Lower leg skin (tissue), 3 donors: Measurements from ENCODE around the gene KRTAP9-9.

Source experiments
- POLR2A ChIP-seq, 2 donors: fragments of 450-650 bp; IDR thresholded peaks; one replicate each; pipeline ENCODE4 v1.6.1; 2016 to 2017; ENCODE audit warnings: antibody characterized with exemption in 2 of 2, mild to moderate bottlenecking in 1 of 2, moderate library complexity in 1 of 2
- TF ChIP-seq, protein P1 (sequence below), 3 donors: fragments of 450-650 bp; IDR thresholded peaks; one replicate each; pipeline ENCODE4 v1.5.1; 2016; ENCODE audit warnings: antibody characterized with exemption in 3 of 3, mild to moderate bottlenecking in 3 of 3, moderate library complexity in 2 of 3

DNA sequence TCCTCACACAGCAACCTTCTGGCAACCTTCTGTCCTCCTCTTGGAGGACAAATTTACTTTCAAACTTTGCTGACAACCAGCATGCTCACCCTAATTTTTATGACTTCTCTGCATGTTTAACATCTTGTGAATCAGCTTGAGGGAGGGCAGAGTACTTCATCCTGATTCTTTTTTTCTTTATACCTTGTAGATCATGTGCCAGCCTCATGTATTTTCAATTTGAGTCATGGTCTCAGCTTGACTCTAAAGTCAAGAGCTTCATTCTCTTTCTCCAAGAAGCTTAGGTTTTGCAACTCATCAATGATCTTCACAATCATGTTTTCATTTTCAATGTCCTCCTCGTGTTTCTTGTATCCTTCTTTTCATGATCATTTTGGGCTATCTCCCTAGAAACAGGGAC lies 16.7 kb downstream of the KRTAP9-9 start:
- TF ChIP-seq, protein P1, sequence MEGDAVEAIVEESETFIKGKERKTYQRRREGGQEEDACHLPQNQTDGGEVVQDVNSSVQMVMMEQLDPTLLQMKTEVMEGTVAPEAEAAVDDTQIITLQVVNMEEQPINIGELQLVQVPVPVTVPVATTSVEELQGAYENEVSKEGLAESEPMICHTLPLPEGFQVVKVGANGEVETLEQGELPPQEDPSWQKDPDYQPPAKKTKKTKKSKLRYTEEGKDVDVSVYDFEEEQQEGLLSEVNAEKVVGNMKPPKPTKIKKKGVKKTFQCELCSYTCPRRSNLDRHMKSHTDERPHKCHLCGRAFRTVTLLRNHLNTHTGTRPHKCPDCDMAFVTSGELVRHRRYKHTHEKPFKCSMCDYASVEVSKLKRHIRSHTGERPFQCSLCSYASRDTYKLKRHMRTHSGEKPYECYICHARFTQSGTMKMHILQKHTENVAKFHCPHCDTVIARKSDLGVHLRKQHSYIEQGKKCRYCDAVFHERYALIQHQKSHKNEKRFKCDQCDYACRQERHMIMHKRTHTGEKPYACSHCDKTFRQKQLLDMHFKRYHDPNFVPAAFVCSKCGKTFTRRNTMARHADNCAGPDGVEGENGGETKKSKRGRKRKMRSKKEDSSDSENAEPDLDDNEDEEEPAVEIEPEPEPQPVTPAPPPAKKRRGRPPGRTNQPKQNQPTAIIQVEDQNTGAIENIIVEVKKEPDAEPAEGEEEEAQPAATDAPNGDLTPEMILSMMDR (IDR thresholded peaks at IDR 0.05) = no peak
- no peak for TF ChIP-seq POLR2A (IDR thresholded peaks at IDR 0.05)
